Kidney epithelial cell (primary cell): Measurements from ENCODE around the gene KCNK4. TPM values are rescaled to one million over a fixed set of nuclear protein-coding genes. Genes with fewer than 3 reads are reported as not detected.
"Not testable (repeated sequence)": the region's sequence is repeated elsewhere in the genome, so short reads cannot be mapped to it uniquely, and the experiment has no call there.

ENCODE experiments used
- DNase-seq: peaks from one replicate; pipeline ENCODE4 v3.0.0-alpha.2; 2010; ENCODE audit warnings: low read depth
- H3K27me3 ChIP-seq: 2 replicates; pipeline ENCODE4 v1.6.0; 2011; ENCODE audit warnings: low read length; ENCODE audit not compliant: control insufficient read depth, insufficient read depth
- H3K36me3 ChIP-seq: 2 replicates; pipeline ENCODE4 v1.5.1; 2011; ENCODE audit warnings: low read length; ENCODE audit not compliant: control insufficient read depth, insufficient read depth
- H3K4me3 ChIP-seq: 2 replicates; pipeline ENCODE4 v1.5.1; 2011; ENCODE audit warnings: low read depth, mild to moderate bottlenecking, control low read depth, low read length
- CTCF ChIP-seq: IDR thresholded peaks from 2 replicates; pipeline ENCODE4 v1.5.1; 2011; ENCODE audit warnings: mild to moderate bottlenecking, moderate library complexity, low read length, control low read depth, inconsistent platforms; ENCODE audit not compliant: insufficient read depth, poor library complexity, severe bottlenecking
- total RNA-seq: library from RNA; depleted of rRNA; stranded (reverse); fragments of >200 nt; gene quantifications from 2 replicates; pipeline ENCODE4 v1.2.3, GENCODE V29; 2015

The KCNK4 gene
- total RNA-seq, 1 donor from 2014 or later = not detected

- no peak for TF ChIP-seq CTCF
Observed at GRCh38 chr11:64306563-64306875, 15.4 kb downstream of the KCNK4 start.

GRCh38 chr11:64306876-64307622 is 15.9 kb downstream of the KCNK4 start:
- TF ChIP-seq CTCF = no peak
- DNase-seq = no peak
- no peaks in the 10 kb centered on the region for H3K27me3 ChIP-seq
- peak overlapping the region; percentile 51 for H3K4me3 ChIP-seq
- H3K36me3 ChIP-seq = peaks cover 1% of the 10 kb centered on the region

More at GRCh38 chr11:64306563-64306875, 15.4 kb downstream of the KCNK4 start:
- Histone ChIP-seq H3K27me3 (no peaks in the 10 kb centered on the region), H3K36me3 (peaks cover 1% of the 10 kb centered on the region), H3K4me3 (peak overlapping the region; percentile 51)
- no peak for DNase-seq

- DNase-seq, H3K4me3 ChIP-seq, H3K36me3 ChIP-seq, H3K27me3 ChIP-seq: not testable (repeated sequence)
Observed at GRCh38 chr11:64307795-64308194, 16.7 kb downstream of the KCNK4 start.

GRCh38 chr11:64312947-64313346 is 21.8 kb downstream of the KCNK4 start:
- Histone ChIP-seq H3K4me3 (no peak overlapping the region), H3K36me3 (peaks cover 4% of the 10 kb centered on the region), H3K27me3 (no peaks in the 10 kb centered on the region)
- no peak for DNase-seq
- TF ChIP-seq CTCF = no peak

GRCh38 chr11:64313491-64314145 is 22.5 kb downstream of the KCNK4 start:
- Histone ChIP-seq H3K27me3 (no peaks in the 10 kb centered on the region), H3K4me3 (no peak overlapping the region), H3K36me3 (peaks cover 4% of the 10 kb centered on the region)
- no peak for TF ChIP-seq CTCF
- DNase-seq = no peak

GRCh38 chr11:64314146-64314804 is 23.2 kb downstream of the KCNK4 start:
- peak; percentile 17 for TF ChIP-seq CTCF
- no peaks in the 10 kb centered on the region for H3K27me3 ChIP-seq
- no peak for DNase-seq
- peaks cover 4% of the 10 kb centered on the region for H3K36me3 ChIP-seq
- no peak overlapping the region for H3K4me3 ChIP-seq
